Astrocyte of the hippocampus (primary cell): Measurements from ENCODE around the gene CDKN2AIP.
"Not testable (repeated sequence)": the region's sequence is repeated elsewhere in the genome, so short reads cannot be mapped to it uniquely, and the experiment has no call there.

Experiments used
- DNase-seq: peaks from one replicate; pipeline ENCODE4 v3.0.0; 2011; ENCODE audit warnings: low read depth, low spot score

Gene CDKN2AIP

DNA sequence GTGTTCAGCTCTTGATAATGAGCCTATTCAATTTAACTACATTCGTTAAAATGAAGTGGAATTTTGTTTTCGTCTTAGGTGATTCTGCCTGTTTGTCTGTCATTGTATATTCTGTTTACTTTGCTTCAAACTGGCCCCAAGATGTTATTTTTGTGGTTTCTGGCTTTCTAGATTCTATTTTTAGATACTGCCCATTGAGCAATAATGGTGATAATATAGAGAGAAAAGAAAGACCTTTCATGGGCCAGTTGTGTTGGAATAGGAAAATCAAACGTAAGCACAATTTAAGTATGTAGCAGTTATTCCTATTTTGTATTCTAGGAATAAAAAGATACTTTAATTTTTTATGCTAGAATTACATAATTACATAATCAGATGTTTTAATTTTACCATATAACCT, 4.0 kb downstream of the CDKN2AIP start:
- no peak for DNase-seq

DNA sequence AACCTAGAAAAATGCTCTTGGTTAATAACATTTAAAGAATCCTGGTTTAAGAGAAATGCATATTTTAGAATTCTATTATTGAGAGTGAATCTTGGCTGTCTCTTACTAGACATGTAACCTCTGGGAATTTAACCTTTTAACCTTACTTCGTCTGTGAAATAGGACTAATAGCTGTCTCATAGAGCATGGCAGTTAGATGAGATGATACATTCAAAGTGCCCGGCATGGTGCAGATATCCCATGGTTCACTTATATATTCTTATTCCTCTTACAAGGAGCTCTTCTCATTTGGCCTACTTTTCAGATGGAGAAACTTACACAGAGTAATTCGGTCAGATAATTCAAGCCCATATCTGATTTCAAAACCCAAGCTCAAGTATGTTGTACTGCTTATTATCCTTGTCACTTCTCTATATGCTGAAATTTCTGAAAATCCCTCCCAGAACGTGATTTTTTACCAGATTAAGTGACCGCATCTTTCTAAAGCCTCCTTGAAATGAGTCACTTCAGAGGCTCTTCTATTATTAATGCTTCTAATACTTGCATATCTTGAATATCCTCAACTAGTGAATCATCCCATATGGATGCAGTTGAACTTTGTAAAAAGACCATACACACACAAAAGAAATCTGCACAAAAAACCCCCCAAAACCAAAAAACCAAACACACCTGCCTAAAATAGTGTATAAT, 4.9 kb downstream of the CDKN2AIP start:
- DNase-seq, result peak; percentile 77

DNA sequence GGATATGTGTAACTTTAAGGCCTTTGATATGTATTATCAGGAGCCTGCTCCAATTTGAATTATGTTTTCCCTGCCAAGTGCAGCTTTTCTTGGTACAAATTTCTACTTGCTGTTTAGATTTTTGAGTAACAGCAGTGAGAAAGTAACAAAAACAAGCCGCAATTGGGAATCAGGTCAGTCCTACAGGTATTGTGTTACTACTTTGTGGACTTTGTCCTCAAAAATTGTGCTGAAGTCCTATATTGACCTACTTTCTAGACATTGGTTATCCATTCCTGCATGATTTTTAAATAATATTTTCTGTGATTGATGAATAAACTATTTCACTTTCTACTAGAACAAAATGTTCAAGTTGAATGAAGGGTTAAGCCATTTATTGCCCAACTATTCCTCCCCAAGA, 5.7 kb downstream of the CDKN2AIP start:
- no peak for DNase-seq

DNA sequence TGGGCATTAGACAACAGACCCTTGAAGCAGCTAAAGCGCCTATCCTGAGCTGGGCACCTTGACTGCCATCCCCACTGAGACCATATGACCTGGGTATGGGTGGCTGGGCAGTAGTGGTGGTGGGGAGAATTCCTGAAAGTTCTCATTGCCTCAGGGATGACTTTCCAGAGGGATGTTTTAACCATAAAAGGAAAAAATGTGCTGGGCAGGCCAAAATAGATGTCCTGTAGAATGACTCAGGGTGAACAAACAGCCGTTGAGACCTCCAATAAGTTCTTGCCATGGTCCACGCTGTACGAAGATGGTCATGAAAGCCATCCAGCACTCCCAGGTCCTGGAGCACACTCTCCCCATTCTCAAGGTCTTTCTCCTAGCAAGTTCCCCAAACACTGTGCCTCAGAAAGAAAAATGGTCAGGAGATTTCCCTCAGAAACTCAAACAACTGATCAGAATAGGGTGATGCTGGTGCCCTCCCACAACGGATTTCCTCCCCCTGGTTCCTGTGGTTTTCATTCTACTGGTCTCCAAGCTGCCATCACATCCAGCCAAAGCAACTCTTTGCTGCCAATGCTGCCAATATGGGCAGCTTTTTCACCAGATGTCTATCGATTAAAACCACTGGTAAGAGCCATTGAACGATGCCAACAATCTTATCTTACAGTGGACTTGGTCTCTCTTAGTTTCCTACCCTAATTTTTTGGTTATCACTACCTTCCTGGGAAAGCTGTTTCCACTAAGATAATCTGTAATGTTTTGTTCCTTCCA, 11.2 kb downstream of the CDKN2AIP start:
- no peak for DNase-seq

DNA sequence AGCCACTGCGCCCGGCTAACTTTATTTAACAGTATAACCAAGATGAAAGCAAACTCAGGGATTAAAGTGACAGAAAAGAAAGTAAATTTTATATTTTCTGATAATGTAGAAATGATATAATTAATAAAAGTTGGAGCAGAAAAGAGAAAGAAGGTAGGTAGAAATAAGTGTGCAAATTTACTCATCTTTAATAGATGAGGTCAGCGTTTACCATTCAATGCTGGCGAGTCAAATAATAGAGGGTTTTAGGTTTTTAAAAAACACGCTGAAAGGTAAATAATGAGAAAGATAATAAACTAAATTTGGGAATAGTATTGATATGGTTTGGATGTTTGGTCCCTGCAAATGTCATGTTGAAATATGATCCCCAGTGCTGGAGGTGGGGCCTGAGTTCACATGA, 13.6 kb downstream of the CDKN2AIP start:
- no peak for DNase-seq

DNA sequence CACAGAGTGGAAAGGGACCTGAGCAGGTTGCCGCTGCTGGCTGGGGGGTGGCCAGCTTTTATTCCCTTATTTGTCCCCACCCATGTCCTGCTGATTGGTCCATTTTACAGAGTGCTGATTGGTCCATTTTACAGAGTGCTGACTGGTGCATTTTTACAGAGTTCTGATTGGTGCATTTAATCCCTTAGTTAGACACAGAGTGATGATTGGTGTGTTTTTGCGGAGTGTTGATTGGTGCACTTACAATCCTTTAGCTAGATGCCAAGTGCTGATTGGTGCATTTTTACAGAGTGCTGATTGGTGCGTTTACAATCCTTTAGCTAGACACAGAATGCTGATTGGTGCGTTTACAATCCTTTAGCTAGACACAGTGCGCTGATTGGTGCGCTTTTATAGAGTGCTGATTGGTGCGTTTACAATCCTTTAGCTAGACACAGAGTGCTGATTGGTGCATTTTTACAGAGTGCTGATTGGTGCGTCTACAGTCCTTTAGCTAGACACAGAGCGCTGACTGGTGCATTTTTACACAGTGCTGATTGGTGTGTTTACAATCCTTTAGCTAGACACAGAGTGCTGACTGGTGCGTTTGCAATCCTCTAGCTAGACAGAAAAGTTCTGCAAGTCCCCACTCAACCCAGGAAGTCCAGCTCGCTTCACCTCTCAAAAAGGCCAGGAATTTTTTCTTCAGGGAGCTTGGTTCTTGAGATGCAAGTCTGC, 19.6 kb downstream of the CDKN2AIP start:
- DNase-seq, result not testable (repeated sequence)

DNA sequence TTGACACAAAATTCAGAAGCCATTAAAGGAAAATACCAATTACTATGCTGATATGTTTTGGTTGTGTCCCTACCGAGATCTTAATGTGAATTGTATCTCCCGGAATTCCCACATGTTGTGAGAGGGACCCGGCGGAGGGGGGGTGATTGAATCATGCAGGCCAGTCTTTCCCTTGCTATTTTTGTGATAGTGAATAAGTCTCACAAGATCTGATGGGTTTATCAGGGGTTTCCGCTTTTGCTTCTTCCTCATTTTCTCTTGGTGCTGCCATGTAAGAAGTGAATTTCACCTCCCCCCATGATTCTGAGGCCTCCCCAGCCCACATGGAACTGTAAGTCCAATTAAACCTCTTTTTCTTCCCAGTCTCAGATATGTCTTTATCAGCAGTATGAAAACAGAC, 21.4 kb downstream of the CDKN2AIP start:
- not testable (repeated sequence) for DNase-seq

DNA sequence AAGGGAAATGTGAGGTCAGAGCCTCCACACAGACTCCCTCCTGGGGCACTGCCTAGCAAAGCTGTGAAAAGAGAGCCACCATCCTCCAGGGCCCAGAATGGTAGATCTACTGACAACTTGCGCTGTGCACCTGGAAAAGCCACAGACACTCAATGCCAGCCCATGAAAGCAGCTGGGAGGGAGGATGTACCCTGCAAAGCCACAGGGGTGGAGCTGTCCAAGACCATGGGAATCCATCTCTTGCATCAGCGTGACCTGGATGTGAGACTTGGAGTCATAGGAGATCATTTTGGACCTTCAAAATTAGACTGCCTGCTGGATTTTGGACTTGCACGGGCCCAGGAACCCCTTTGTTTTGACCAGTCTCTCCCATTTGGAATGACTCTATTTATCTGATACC, 22.8 kb downstream of the CDKN2AIP start:
- no peak for DNase-seq

DNA sequence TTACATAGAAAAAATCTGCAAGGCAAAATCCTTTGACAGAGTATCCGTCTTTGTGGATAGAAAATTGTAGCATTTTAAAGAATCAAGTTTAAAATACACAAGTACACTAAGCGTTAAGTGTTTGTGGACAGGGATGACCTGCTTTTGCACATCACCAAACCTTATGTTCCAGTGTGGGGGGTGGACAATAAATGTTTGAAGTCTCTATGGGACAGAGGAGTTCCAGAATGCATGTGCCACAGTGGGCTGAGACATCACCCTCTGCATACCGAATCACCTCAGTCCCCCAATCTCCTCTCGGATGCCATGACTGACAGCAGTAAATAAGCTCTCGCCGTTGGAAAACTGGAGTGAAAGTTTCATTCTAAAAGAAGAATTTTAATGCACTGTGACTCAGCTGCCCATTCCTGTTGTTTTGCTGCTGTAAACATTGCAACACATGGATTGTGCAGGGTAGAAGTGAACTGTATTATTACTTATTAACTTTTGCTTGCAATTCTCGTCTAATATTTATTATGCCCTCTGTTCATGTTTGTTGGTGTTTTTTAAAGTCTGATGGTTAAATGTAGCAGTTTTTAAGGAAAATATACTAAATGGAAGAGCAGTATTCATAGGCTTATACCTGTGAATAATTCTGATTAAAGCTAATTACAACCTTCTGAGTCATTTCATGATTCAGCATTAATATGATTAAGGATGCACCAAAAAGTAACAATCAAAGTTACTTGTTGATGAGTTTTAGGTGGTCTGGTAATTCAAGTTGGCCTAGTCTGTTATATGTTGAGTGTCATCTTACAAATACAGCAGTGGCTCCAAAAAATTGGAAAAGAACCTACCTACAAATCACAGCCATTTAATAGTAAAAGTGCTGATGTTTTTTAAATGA, 24.0 kb downstream of the CDKN2AIP start:
- peak; percentile 41 for DNase-seq

DNA sequence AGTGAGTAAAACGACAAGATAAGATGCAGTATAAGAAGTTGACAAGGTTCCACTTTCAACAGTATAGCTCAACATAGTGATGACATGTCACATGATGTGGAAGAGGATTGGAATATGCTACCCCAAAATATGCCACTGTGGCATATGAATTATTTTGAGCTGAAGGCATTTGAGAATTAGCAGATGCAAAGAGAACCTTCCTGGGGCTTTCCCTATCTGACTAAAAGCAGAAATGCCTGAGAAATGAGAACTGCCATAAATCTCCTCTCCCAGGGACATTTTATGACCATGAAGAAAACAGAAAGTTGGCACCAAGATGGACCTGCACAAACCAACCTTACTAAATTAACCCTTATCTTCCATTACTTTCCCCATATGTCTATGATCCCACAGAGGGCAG, 24.8 kb downstream of the CDKN2AIP start:
- DNase-seq, result no peak

DNA sequence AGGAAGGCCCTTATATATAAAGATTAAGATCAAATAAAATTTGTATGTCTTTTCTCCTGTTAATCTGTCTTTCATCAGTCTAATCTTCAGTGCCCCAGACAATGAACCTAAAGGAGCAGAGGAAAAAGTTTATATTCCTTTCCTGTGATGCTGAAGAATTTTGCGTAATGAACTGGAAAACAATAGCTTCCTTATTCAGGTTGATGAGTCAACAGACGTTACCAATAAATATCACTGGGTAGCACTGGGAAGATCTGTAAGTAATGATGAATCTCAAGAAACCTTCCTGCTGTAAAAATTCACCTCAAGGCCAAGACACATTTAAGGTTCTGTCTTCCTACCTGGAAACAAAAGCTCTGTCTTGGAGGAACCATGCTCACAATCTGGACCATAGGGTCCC, 25.5 kb downstream of the CDKN2AIP start:
- DNase-seq, result no peak

DNA sequence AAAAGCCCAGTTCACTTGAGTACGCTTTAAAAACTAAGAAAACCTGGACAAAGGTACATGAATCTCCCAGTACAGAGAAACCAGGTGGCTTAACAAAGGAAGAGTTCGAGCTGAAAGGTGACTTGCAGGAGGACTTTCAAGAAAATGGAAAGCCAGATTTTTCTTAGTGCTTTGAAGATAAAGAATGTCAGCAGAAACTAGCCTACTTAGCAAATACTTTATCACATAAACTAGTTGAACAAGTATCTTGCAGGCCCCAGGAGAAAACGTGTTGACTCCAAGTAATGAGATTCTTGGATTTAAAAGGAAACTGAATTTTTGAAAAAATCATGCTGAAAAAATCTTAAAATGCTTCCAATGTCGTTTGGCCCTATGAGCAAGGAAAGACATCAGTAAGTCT, 26.4 kb downstream of the CDKN2AIP start:
- DNase-seq, result no peak

DNA sequence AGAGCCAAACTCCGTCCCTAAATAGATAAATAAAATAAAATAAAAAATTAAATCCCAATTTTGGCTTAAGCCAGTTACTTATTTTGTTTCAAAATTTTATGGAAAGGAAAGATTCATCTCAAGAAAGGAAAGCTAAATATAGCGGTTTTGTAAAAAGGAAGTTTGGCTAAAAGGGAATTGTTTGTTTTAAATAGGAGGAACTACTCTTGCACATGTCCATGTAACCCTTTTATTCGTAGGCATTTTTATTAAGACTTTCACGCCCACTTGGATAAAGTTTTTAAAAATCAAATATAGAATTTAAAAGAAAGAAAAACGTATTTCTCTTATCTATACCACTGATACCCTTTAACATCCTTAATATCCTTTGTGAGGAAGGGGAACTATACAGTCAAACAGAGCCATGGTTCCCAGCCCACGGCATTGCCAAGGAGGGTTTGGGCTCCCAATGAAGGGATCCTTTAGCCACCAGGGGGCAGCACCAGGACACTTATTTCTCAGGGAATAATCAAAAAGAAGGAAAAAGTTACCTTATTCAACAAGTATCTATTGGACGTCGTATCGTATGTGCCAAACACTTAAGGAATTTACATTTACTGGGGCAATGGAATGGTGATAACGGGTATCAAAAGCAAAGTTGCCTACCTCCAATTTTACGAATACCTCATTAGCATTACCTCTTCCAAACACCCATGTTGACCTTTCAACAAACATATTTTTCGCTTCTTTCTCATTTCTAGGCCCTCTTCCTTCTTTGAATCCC, 27.7 kb downstream of the CDKN2AIP start:
- DNase-seq, result peak; percentile 87

DNA sequence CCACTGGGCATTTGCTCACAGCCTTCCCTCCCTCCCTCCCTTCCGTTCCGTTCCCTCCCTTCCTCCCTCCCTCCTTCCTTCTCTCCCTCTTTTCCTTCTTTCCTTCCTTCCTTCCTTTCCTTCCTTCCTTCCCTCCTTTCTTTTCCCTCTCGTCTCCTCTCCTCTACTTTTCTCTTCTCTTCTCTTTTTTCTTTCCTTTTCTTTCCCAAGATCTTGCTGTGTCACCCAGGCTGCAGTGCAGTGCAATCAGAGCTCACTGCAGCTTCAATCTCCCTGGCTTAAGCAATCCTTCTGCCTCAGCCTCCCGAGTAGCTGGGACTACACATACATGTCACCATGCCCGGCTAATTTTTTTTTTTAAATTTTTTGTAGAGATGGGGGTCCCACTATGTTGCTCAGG, 33.7 kb downstream of the CDKN2AIP start:
- no peak for DNase-seq

DNA sequence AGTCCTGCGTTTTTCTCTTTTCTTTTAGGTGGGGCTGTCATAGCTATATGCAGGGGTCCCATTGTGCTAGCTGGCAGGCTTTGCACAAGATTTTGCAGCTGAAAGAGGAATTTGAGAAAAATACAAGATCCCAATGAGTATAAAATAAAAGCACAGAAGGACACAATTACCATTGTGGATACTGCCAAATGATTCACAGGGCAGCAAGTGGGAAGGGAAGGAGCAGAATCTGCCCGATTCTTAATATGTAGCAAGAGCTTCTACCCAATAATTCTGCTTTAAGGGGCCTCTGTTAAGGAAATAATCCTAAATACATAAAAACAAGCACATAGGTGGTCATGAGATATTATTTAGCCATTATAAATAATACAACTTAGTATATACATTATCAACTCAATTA, 34.5 kb downstream of the CDKN2AIP start:
- DNase-seq, result no peak

DNA sequence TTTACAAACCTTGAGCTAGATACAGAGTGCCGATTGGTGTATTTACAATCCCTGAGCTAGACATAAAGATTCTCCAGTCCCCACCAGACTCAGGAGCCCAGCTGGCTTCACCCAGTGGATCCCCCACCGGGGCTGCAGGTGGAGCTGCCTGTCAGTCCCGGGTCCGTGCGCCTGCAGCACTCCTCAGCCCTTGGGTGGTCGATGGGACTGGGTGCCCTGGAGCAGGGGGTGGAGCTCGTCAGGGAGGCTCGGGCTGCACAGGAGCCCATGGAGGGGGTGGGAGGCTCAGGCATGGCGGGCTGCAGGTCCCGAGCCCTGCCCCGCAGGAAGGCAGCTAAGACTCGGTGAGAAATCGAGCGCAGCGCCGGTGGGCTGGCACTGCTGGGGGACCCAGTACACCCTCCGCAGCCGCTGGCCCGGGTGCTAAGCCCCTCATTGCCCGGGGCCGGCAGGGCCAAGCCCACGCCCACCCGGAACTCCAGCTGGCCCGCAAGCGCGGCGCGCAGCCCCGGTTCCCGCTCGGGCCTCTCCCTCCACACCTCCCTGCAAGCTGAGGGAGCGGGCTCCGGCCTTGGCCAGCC, 38.2 kb downstream of the CDKN2AIP start:
- not testable (repeated sequence) for DNase-seq

DNA sequence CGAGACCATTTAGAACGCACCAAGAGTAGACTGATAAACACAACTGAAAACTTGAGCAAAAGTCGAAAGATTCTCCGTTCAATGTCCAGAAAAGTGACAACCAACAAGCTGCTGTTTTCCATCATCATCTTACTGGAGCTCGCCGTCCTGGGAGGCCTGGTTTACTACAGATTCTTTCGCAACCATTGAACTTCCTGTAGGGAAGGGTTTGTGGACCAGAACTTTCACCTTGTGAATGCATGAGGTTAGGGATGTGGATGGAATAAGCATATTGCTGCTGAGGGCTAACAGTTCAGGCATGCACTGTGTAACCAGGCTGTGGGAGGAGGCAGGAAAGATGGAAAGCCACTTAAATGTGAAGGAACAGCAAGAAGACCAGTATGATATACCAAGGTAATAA, 39.6 kb downstream of the CDKN2AIP start:
- DNase-seq, result no peak

DNA sequence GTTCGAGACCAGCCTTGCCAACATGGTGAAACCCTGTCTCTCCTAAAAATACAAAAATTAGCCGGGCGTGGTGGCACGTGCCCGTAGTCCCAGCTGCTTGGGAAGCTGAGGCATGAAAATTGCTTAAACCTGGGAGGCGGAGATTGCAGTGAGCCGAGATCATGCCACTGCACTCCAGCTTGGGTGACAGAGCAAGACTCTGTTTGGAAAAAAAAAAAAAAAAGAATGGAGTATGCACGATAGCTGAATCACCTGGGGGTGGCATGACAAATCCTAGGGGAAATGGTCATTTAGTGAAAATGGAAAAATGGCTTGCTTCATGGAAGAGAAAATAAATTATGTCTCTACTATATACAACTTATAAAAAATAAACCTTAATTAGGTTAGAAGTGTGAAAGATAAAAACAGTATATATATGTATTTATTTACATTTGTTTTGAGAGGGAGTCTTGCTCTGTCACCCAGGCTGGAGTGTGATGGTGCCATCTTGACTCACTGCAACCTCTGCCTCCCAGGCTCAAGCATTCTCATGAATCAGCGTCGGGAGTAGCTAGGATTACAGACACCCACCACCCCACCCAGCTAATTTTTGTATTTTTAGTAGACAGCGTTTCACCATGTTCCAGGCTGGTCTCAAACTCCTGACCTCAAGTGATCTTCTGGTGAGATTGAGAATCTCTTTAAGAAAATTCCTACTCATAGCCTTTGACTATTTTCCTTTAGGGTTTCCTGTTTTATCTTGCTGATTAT, 41.1 kb downstream of the CDKN2AIP start:
- no peak for DNase-seq

DNA sequence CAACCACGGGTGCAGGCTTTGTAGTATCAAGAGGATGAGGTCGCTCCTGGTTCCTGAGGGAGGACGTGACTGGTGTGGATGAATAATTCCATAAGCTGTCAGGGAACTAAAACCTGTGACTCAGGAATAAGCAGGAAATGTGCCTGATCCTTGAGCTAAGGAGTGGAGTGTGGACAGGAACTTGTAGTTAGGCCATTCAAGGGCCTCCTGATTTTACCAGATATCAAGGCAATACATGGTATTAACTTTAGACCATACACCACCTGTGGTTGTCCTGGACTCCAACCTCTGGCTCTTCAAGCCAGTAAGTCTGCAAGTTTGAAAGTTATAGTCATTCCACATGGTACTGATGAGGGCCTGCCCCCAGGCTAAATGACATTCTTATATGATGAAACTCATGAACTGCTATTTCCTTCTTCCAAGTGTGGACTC, 48.4 kb downstream of the CDKN2AIP start:
- DNase-seq, result peak; percentile 22

DNA sequence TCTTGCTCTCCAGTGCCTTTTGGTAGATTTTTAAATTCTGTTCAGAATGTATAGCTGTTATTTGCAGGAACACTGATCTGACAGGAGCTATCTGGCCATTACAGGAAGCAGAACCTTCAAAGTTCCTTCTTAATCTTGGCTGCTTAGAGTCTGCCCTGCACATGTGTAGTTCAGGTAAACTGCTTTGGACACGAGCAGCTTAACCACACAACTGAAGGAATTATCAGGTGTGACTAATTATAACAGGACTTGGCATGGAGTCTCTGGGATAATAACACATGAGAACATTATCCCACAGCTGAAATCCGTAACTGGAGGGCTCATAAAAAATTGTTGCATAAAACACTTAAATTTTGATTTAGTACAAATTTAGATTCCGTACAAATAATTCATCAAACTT, 48.8 kb downstream of the CDKN2AIP start:
- DNase-seq, result no peak
